Astrocyte (in vitro differentiated cells and primary cell): ENCODE results near the gene ADGRE1. TPM values are rescaled to one million over a fixed set of nuclear protein-coding genes. Genes with fewer than 3 reads are reported as not detected.

ENCODE experiments used
- DNase-seq: peaks from one replicate; pipeline ENCODE4 v3.0.0-alpha.2; 2010; ENCODE audit warnings: low read depth
- FAIRE-seq: peaks from 2 replicates; lab custom pipeline; 2011; peaks lifted over from hg19 to GRCh38; lab: Jason Lieb, UNC
- H2AFZ ChIP-seq: 2 replicates; pipeline ENCODE4 v1.6.0; 2012; ENCODE audit warnings: low read depth, low read length, inconsistent platforms
- H3K27ac ChIP-seq: 2 replicates; pipeline ENCODE4 v1.5.1; 2011; ENCODE audit warnings: low read depth, low read length, inconsistent platforms
- H3K27me3 ChIP-seq: 2 replicates; pipeline ENCODE4 v1.6.0; 2011; ENCODE audit warnings: low read length, inconsistent platforms; ENCODE audit not compliant: insufficient read depth
- H3K36me3 ChIP-seq: 2 replicates; pipeline ENCODE4 v1.5.1; 2011; ENCODE audit warnings: low read length, inconsistent platforms; ENCODE audit not compliant: insufficient read depth
- H3K4me1 ChIP-seq: 2 replicates; pipeline ENCODE4 v1.5.1; 2011; ENCODE audit warnings: low read length, inconsistent platforms; ENCODE audit not compliant: insufficient read depth
- H3K4me2 ChIP-seq: 2 replicates; pipeline ENCODE4 v1.6.0; 2012; ENCODE audit warnings: low read length, inconsistent platforms
- H3K4me3 ChIP-seq: 2 replicates; pipeline ENCODE4 v1.5.1; 2011; ENCODE audit warnings: low read depth, mild to moderate bottlenecking, low read length, inconsistent platforms; ENCODE audit not compliant: insufficient read depth
- H3K79me2 ChIP-seq: 2 replicates; pipeline ENCODE4 v1.6.0; 2012; ENCODE audit warnings: mild to moderate bottlenecking, low read length, inconsistent platforms; ENCODE audit not compliant: insufficient read depth
- H3K9ac ChIP-seq: 2 replicates; pipeline ENCODE4 v1.6.0; 2012; ENCODE audit warnings: mild to moderate bottlenecking, low read length, inconsistent platforms
- H3K9me3 ChIP-seq: 2 replicates; pipeline ENCODE4 v1.5.1; 2012; ENCODE audit warnings: low read depth, mild to moderate bottlenecking, low read length, inconsistent platforms; ENCODE audit not compliant: insufficient read depth
- H4K20me1 ChIP-seq: 2 replicates; pipeline ENCODE4 v1.6.0; 2012; ENCODE audit warnings: low read length, inconsistent platforms; ENCODE audit not compliant: insufficient read depth
- H3K27ac Mint-ChIP-seq: one replicate; pipeline ENCODE4 v1.8.0; 2021; ENCODE audit warnings: mild to moderate bottlenecking, mixed read lengths; ENCODE audit not compliant: unreplicated experiment
- H3K27me3 Mint-ChIP-seq: one replicate; pipeline ENCODE4 v1.8.0; 2021; ENCODE audit warnings: low read depth, mixed read lengths; ENCODE audit not compliant: unreplicated experiment
- H3K36me3 Mint-ChIP-seq: one replicate; pipeline ENCODE4 v1.8.0; 2021; ENCODE audit warnings: low read depth, mixed read lengths; ENCODE audit not compliant: unreplicated experiment
- H3K4me1 Mint-ChIP-seq: one replicate; pipeline ENCODE4 v1.8.0; 2021; ENCODE audit warnings: low read depth, mixed read lengths; ENCODE audit not compliant: unreplicated experiment
- H3K4me3 Mint-ChIP-seq: one replicate; pipeline ENCODE4 v1.8.0; 2021; ENCODE audit warnings: mild to moderate bottlenecking, moderate library complexity, mixed read lengths; ENCODE audit not compliant: unreplicated experiment
- H3K9me3 Mint-ChIP-seq: one replicate; pipeline ENCODE4 v1.8.0; 2021; ENCODE audit warnings: mild to moderate bottlenecking, mixed read lengths; ENCODE audit not compliant: unreplicated experiment
- EZH2 ChIP-seq: IDR thresholded peaks from 2 replicates; pipeline ENCODE4 v1.6.1; 2012; ENCODE audit warnings: mild to moderate bottlenecking, low read length, inconsistent platforms; ENCODE audit not compliant: insufficient read depth
- total RNA-seq: library from RNA; stranded (reverse); gene quantifications from 2 replicates; pipeline ENCODE4 v1.2.1, GENCODE V29; 2021
- TF ChIP-seq, protein P1 (sequence below): IDR thresholded peaks from 2 replicates; pipeline ENCODE4 v1.5.1; 2011; ENCODE audit warnings: low read depth, mild to moderate bottlenecking, inconsistent platforms, low read length, moderate library complexity; ENCODE audit not compliant: insufficient read depth

ADGRE1 gene
- total RNA-seq, 1 donor from 2014 or later: not detected

DNA sequence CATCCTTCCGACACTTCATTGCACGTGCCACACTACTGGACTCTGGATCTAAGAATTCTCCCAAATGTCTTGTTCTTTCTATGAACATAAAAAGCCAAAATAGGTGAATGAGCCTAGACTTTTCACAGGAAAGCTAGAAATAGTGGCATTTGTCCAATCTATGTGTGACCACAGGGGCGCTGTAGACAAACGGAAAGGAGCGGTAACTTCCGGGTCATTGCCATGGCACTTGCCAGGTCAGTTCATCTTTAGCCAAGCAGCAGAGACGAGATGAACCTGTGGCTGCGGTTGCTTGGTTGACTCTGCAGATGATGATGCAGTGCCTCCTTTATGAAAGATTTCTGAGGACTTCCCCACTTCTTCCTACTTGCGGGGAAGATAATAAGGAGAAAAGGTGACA, 65.6 kb downstream of the ADGRE1 start:
- Histone ChIP-seq H3K4me1 (no peaks in the 10 kb centered on the region), H4K20me1 (no peaks in the 10 kb centered on the region), H3K9ac (no peak overlapping the region), H3K36me3 (no peaks in the 10 kb centered on the region), H3K79me2 (no peaks in the 10 kb centered on the region), H3K27ac (no peak overlapping the region), H2AFZ (no peak overlapping the region), H3K4me3 (no peak overlapping the region), H3K9me3 (peaks cover 5% of the 10 kb centered on the region), H3K27me3 (no peaks in the 10 kb centered on the region), H3K4me2 (no peak overlapping the region)
- DNase-seq (no peak), FAIRE-seq (no peak)
- no peak overlapping the region for H3K4me3 Mint-ChIP-seq
- no peaks in the 10 kb centered on the region for H3K27me3 Mint-ChIP-seq
- TF ChIP-seq, protein P1, sequence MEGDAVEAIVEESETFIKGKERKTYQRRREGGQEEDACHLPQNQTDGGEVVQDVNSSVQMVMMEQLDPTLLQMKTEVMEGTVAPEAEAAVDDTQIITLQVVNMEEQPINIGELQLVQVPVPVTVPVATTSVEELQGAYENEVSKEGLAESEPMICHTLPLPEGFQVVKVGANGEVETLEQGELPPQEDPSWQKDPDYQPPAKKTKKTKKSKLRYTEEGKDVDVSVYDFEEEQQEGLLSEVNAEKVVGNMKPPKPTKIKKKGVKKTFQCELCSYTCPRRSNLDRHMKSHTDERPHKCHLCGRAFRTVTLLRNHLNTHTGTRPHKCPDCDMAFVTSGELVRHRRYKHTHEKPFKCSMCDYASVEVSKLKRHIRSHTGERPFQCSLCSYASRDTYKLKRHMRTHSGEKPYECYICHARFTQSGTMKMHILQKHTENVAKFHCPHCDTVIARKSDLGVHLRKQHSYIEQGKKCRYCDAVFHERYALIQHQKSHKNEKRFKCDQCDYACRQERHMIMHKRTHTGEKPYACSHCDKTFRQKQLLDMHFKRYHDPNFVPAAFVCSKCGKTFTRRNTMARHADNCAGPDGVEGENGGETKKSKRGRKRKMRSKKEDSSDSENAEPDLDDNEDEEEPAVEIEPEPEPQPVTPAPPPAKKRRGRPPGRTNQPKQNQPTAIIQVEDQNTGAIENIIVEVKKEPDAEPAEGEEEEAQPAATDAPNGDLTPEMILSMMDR: no peak
- no peak for TF ChIP-seq EZH2
- H3K27ac Mint-ChIP-seq: no peak overlapping the region
- no peaks in the 10 kb centered on the region for H3K4me1 Mint-ChIP-seq
- H3K9me3 Mint-ChIP-seq: peaks cover 8% of the 10 kb centered on the region
- H3K36me3 Mint-ChIP-seq: no peaks in the 10 kb centered on the region

DNA sequence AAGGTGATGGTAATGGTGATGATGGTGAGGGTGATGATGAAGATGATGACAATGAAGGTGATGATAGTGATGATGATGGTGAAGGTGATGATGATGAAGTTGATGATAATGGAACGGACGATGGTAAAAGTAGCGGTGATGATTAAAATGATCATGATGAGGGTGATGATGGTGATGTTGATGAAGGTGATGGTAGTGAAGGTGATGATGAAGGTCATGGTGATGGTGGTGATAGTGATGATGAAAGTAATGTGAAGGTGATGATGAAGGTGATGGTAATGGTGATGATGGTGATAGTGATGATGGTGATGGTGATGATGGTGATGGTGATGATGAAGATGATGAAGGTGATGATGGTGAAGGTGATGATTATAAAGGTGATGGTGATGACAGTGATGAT, 67.7 kb downstream of the ADGRE1 start:
- no peaks in the 10 kb centered on the region for H3K27me3 Mint-ChIP-seq
- DNase-seq (no peak), FAIRE-seq (peak; percentile 65)
- Histone ChIP-seq H3K9ac (no peak overlapping the region), H3K4me1 (no peaks in the 10 kb centered on the region), H2AFZ (no peak overlapping the region), H3K27ac (no peak overlapping the region), H3K4me3 (no peak overlapping the region), H3K9me3 (peaks cover 6% of the 10 kb centered on the region), H3K4me2 (no peak overlapping the region), H3K79me2 (no peaks in the 10 kb centered on the region), H4K20me1 (no peaks in the 10 kb centered on the region), H3K36me3 (no peaks in the 10 kb centered on the region), H3K27me3 (no peaks in the 10 kb centered on the region)
- H3K4me1 Mint-ChIP-seq: no peaks in the 10 kb centered on the region
- TF ChIP-seq, protein P1: no peak
- no peak overlapping the region for H3K27ac Mint-ChIP-seq
- H3K9me3 Mint-ChIP-seq: peaks cover 8% of the 10 kb centered on the region
- no peaks in the 10 kb centered on the region for H3K36me3 Mint-ChIP-seq
- H3K4me3 Mint-ChIP-seq: no peak overlapping the region

DNA sequence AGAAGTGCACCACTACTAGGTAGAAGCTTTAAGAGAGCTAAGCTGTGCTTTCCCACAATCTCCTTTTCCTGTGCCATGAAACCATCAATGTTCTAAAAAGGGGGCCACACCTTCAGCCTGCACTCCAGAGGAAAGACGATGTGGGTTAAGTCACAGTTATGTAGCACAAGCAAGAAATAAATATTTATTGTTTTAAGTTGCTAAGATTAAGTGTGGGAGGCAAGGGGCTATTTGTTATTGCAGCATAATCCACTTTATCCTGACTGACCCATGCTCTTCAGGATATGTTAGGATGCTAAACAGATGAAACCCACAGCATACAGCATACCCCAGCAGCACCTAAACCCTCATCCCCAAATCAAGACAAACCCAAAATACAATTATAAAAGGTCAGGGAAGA, 69.2 kb downstream of the ADGRE1 start:
- no peak overlapping the region for H3K4me3 Mint-ChIP-seq
- H3K27me3 Mint-ChIP-seq: no peaks in the 10 kb centered on the region
- FAIRE-seq (no peak), DNase-seq (no peak)
- Histone ChIP-seq H3K4me1 (no peaks in the 10 kb centered on the region), H3K27me3 (no peaks in the 10 kb centered on the region), H3K4me2 (no peak overlapping the region), H3K36me3 (no peaks in the 10 kb centered on the region), H3K27ac (no peak overlapping the region), H4K20me1 (no peaks in the 10 kb centered on the region), H3K4me3 (no peak overlapping the region), H3K9me3 (peaks cover 6% of the 10 kb centered on the region), H3K9ac (no peak overlapping the region), H2AFZ (no peak overlapping the region), H3K79me2 (no peaks in the 10 kb centered on the region)
- H3K36me3 Mint-ChIP-seq: no peaks in the 10 kb centered on the region
- no peak overlapping the region for H3K27ac Mint-ChIP-seq
- H3K9me3 Mint-ChIP-seq: peaks cover 8% of the 10 kb centered on the region
- H3K4me1 Mint-ChIP-seq: no peaks in the 10 kb centered on the region
- no peak for TF ChIP-seq EZH2
- TF ChIP-seq, protein P1: no peak
